T follicular helper cell (primary cell): ENCODE measurements around the gene YKT6.
"Not testable (repeated sequence)": the region's sequence is repeated elsewhere in the genome, so short reads cannot be mapped to it uniquely, and the experiment has no call there.

Experiments used
- DNase-seq: peaks from one replicate; pipeline ENCODE4 v3.0.0-alpha.2; 2020; ENCODE audit warnings: low read depth
- total RNA-seq, 2 experiments: gene quantifications; one replicate each; lab custom pipeline; 2026; lab: John Stamatoyannopoulos, UW

Gene YKT6
- 91.2 to 138 reads per million in 2 experiments for total RNA-seq

DNA sequence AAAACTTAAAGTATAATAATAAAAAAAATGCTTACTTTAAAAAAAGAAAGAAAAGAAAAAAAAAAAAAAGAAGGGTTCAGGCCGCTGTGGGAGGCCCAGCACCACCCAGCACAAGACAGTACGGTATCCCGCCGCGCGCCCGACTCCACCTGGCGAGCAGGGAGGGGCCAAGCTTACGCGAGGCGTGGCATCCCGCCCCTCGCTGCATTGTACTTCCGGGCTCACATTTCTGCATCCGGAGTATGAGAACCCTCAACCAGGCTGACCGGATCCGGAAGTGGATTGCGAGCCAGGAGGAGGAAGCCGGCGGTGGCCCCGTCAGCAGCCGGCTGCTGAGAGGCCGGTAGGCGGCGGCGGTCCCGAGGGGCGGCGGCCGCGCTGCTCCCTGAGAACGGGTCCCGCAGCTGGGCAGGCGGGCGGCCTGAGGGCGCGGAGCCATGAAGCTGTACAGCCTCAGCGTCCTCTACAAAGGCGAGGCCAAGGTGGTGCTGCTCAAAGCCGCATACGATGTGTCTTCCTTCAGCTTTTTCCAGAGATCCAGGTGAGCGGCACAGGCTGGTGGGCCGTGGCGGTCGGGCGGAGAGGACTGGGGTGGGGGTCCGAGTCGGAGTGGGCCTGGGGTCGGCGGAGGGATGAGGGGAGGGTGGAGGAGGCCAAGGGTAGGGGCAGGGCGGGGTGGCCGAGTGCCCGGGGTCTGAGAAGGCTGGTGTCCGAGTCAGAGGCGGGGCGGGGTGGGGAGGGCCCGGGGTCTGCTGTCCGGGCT lies at the start of gene YKT6:
YKT6 (plus strand) TSS at position 280 of the 763 bp plus-strand sequence; CDS start at position 438, 158 bp downstream.
- DNase-seq: peak; percentile 90

DNA sequence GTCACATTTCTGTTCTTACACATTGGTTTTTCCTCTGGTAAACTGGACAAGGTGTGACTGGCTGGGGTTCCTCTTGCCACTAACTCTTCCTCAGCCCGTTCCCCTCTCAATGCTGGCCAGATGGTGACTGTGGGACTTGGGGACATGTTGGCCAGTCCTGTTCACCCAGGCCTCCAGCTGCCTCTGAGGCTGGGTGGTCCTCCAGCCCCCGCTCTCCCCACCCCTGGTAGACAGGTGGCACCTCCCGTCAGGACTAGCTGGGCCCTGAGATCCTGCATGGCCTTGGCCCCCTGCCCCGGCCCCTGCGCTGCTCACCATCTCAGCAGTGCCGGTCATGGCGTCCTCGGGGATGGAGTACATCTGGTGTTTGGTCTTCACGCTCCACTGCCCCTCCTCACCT lies 48.8 kb upstream of the YKT6 start:
- DNase-seq: no peak

DNA sequence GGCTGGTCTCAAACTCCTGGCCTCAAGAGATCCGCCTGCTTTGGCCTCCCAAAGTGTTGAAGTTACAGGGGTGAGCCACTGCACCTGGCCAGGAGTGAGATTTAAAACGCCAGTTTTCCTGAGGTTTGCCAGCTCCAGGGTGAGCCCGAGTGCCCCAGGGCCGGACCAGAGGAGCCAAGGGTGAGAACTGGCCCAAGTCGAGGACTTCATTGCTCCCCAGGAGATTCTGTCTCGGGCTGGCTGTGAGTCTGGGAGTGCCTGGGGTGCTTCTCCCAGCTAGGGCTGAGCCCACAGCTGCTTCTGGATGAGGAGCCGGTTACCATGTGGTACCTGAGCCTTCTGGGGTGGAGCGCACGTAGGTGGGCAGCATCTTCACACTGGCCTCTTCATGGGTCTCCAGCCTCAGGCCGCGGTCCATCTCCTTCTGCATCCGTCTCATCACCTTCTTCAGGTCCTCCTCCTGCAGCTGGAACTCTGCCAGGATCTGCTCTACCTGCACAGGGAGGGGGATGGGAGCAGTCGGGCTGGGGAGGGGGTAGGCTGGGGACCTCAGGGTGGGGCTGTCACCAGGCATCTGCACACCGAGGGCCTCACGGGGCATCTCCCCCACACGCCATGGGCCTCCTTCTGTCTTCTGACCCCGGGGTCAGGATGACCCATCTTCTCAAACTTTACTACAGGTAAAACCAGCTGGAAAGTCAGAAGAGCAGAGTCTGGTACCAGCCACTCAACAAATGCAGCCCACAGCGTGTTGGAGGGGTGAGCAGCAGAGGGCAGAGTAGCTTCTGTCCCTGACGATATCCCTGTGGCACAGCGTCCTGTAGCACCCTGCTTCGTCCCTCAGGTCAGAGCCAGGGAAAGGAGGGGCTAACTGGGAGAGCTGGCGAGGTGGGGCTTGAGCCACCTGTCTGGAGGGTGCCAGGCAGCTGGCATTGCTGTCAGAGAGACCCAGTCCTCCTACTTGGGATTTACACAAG lies 47.5 kb upstream of the YKT6 start:
- no peak for DNase-seq

DNA sequence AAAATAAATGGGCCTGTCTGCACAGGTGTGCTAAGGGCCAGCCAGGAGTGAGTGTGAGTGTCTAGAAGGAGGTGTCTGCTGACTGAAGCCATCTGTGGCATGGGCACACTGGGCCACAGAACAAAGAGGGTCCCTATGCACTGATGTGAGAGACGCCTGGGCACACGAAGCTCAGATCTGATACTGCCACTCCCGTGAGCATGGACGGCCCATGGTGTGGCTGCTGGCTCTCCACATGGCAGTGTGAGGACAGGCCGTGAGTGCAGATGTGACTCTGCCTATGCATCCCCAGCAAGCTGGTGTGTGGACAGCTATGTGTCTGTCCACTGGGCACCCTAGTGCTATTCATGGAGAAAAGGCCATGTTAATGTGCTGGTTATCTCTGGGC lies 46.8 kb upstream of the YKT6 start:
- no peak for DNase-seq

DNA sequence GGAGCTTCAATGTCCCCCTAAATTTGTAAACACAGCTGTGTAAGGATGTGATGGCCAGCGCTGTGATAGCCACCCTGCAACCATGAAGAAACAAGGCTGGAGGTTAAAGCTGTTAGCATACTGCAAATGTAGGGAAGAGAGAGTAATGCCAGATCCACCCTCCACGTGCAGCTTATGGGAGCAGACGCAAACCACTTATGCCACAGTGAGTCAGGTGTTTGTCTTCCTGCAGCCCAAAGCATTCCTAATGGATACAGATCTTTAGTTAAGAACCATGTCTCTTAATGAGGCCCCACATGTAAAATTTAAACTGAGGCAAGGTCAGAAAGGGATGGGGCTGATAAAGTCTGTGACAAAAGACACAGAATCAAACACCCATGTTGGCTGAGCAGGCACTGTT lies 46.1 kb upstream of the YKT6 start:
- DNase-seq: no peak

DNA sequence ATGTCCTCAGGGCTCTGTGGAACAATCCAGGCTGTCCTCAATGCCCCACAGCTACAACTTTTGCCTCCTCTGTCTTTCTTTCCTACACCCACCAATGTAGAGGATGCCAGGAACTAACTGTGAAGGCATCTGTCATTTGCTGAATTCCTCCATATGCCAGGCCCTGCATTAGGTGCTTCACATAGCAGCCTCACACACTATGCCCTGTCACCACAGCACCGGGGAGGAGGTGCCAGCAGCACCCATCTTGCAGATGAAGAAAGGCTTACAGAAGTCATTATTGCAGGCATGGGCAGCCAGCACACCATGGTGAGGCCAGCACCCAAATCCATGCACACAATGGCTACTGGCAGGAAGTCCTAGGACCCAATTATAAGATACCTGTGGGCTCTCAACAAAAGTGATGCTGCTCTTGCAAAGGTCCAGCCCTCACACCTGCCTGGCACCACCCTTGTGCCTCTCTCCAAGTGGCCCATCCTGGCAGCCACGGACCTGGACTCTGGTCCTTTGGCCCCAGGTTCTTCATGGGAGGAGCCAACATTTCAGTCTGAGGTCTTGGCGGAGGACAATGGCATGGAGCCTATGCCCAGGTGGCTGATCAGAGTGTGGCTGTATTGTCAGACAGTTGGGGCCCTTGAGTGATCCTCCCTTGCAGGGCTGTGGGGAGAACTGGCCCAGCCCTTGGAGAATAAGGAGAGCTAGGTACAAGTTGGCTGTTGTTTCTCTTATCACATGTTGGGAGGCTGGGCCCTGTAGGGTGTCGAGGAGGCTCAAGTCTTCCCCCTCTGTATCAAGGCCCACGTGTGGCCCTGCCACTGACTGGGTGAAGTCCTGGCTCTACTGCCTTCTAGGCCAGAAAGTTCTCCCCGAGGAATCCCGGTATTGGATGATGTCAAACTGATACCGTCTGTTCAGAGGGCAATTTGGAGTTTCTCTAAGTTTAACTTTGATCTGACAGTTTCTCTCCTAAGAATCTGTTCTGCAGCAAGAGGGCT lies 45.3 kb upstream of the YKT6 start:
- no peak for DNase-seq

DNA sequence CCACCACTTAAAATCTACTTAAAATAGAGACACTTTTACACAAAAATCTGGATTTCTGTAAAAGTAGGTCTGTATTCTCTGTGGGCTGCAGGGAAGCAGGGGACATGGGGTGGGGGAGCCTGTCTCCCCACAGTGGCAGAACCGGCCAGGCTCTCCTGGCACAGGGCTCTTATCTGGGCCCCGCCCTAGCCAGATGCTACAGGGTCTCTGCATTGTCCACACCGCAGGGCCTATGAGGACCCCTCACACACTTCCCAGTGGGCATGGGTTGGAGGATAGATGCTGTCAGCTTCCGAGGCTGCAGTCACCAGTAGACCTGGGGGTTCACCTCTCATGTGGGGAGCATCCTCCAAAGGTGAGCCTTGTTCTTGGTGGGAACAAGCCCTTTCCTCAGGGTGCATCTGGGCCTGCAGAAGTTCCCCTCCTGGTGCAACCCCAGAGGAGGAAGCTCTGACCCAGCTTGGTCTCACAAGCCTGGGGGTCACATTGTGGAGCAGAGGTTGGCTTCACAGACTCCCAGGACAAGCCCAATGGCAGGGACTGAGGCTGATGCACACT lies 44.2 kb upstream of the YKT6 start:
- DNase-seq: no peak

DNA sequence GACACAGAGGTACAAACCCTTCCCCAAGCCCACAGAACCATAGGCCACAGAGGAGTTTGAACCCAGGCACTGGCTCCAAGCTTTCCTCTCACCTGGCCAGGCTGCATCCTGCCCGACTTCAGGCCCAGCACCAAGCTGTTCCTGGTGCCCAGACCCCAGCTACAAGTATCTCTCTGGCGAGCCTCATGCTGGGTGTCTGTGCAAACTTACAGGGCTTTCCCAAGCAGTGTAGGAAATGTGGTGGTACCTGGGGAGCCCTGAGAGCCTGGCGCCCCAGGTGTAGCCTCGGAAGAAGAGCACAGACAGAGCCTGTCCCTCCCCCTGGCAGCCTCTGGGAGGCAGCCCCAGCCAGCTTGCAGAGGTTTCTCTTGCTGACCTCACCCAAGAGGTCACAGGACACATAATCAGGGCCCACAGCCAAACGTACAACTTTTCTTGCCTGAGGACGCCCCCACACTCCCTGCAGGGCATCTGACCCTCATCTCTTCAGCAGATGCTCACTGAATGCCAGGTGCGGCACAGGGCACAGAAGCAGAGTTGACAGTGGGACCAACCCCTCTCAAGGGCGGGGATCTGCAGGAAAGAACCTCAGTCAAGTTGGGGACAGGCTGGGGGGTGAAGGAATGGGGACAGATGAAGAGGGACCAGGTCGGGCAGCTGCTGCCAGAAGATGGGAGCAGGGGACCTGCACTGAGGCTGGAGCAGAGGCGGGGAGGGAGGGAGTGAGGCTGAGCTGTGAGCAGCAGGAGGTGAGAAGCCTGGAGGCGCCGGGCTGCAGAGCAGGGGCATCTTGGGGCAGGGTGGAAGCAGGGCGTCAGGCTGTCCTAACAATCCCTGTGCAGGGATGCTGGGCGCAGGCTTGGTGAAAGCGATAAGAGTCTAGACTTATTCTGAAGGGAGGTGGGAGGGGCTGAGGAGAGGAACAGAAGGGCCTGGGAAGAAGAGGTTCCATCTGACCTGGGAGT lies 43.4 kb upstream of the YKT6 start:
- no peak for DNase-seq

DNA sequence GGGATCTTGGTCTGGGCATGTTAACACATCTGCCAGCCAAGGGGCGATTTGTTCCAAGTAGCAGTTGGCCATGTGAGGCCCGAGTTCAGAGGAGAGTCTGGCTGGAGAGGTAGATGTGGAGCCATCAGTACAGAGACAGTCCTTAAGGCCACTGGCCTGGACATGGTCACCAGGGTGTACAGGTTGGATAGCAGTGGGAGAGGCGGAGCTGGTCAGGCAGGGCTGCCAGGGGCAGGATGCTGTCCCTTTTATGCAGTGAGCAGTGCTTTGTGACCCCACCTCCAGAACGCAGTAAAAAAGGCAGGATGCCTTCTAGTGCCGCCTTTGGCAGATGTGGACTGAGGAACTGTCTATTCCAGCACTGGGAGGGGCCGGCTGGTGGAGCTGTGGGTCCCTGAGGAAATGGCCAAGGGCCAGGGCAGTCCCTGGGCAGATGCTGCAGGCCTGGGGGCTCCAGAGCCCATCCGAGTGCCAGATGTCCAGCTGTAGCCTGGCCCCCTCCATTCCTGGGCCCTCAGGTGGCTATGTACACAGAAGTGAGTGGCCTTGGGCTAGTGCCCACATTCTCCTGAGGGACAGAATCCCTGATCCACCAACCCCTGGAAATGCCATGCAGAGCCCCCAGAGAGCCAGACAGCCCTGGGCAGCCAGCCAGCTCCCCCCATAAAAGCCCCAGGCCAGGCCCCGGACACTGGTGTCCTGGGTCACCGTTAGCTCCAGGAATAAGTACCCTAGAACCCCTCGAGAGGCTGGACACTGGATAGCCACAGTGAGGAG lies 42.5 kb upstream of the YKT6 start:
- no peak for DNase-seq

DNA sequence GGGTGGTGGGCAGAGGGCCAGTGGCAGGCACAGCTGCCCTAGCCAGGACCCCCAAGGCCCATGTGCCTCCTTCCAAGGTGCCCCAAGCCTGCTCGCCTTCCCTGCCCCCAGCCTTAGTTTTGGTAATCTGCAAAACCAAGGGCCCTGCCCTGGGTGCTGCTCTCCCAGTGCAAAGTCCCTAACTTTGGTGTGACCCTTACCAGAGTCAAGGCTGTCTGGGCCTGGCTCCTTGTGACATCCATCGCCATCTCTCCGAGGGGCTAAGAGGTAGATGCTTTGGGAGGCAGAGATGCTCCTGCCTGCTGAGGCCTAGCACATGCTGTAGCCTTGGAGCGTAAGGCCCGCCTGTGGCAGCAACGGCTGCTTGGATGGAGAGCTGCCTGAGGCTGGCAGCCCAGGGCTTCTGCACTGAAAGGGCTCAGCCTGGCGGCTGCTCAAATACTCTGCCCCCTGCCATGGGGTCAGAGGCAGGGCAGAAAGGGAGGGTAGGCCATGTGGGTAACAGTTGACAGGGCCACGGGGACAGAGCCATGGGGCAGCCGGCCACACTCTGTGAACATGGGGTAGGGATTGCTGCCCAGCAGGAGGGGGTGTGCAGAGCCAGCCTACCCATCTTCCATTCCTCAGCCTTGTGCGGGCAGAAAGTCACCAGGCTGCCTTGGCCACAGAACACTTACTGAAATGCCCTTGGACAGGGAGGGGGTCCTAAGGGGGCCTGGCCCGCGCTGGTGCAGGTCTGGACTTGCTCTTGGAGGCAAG lies 41.7 kb upstream of the YKT6 start:
- no peak for DNase-seq

DNA sequence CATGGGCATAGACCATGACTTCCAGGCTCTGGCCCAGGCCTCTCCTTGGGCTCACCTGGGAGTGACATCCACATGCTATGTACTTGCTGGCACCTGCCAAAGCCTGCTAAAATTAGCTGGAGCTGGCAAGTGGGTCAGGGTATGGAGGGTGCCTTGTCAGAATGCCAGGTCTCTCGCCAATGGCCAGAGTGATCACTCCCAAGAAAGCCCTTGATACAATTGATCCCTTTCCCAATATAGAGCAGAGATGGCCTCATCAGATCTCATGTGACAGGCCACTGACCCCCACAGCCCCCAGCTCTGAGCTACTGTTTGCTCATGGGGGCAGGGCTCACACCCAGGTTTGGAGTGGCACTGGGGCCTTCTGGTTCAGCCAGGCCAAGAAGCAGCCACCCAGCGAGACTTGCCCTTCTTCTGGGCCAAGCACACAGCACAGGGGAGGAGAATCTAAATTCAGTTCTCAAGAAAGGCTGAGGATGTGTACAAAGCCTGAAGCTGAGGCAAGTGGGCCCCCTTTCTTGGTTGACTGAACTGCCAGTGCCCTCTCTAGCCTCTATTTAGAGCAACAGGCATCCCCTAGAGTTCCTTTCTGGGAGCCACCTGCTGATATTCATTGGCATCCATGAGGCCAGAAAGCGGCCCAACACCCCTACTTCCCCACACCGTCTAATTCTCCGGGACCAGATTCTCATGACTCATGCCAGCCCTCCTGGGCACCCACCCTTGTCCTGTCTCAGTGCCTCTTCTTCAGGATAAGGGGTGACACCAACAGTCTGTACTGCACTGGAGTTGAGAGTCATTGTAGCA lies 40.8 kb upstream of the YKT6 start:
- no peak for DNase-seq

DNA sequence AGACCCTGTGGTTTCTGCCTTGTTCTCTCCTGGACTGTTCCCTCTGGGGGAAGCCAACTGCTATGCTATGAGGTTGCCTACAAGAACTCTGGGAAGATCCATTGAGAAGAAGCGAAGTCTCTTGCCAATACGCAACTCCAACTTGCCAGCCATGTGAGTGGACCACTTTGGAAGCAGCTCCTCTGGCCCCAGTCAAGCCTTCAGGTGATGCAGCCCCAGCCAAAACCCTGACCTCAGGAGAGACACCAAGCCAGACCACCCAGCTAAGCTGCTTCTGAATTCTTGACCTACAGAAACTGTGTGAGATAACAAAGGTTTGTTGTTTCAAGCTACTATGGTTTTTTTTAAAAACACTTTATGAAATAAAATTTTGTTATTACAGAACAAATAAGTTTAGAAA lies 39.4 kb upstream of the YKT6 start:
- no peak for DNase-seq

DNA sequence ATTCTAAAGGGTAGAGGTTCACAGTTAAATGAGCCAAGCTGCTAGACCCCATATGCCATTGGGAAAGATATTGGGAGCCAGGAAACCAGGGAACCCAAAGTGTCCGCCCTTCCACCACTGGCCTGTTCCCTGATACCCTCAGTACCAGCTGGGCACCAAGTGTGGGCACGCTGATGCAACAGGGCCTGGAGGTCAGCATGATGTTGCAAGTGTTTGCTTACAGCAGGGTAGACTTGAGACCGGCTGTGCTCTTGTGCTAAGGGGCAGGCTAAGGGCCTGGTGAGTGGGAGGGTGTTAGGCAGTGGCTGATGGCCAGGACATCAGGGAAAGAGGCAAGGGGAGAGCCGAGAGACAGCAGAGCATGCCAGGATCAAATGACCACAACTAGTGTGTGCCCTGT lies 38.6 kb upstream of the YKT6 start:
- DNase-seq: no peak

DNA sequence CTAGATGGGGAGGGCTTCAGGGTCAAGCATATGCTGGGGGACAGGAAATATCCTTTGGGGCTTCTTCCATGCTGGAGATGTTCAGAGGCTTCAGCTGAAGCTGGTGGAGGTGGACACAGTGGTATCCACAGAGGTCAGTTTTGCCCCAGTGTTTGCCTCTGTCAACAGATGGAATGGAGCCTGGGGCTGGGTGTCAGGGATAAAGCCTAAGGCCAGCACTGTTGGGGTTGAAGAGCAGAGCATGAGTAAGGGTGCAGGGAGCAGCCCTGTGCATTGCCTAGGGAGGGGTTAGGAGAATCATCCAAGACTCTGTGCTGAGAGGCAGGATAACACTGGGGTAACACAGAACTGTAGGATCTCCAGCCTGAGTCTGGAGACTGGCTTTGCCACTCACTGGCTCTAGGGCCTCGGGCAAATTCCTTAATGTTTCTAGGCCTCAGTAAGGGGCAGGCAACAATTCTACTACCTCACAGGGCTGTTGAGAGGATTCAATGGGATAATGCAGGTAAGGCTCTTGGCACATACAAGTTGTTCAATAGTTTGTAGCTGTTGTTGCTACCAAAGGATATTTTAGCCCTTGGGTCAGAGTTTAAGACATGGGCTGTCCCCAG lies 37.9 kb upstream of the YKT6 start:
- no peak for DNase-seq

DNA sequence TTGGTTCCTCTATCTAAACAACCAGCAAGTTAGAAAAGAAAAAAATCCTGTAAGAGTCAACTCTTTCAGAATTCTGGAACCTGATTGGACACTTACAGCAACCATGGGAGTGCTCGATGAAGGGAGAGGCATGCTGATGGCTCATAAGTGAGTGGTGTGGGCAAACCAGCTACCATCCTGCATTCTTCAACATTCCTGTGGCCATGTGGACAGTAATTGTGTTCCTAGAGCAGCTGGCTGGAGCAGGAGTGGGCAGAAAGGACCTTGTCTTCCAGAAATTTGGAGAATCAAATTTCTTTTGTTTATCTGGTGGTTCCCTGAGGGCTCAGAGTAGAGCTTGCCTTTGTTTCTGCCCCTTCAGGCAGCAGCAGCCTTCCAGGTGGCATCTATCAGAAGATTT lies 37.2 kb upstream of the YKT6 start:
- DNase-seq: no peak

DNA sequence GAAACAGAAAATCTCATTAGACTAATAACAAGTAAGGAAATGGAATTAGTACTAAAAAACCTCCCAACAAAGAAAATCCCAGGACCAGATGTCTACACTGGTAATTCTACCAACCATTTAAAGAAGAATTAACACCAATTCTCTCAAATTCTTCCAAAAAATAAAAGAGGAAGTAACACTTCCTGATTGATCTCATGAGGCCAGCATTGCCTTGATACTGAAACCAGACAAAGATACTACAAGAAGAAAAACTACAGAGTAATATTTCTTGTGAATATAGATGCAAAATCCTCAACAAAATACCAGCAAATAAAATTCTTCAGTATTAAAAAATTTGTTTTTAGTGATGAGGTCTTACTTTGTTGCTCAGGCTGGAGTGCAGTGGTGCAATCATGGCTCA lies 32.9 kb upstream of the YKT6 start:
- no peak for DNase-seq

DNA sequence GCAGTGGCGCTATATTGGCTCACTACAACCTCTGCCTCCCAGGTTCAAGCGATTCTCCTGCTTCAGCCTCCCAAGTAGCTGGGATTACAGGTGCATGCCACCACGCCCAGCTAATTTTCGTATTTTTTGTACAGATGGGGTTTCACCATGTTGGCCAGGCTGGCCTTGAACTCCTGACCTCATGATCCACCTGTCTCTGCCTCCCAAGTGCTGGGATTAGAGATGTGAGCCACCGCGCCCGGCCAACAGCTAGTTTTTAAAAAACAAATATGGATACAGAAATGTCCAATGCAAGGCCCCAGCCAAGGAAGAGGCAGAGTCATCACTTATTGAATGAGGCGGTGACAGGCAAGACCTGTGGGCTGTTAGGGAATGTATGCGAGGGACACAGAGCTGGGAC lies 28.9 kb upstream of the YKT6 start:
- DNase-seq: not testable (repeated sequence)
